Endodermal cell (in vitro differentiated cells): ENCODE data around the gene AP4E1. TPM values are rescaled to one million over a fixed set of nuclear protein-coding genes. Genes with fewer than 3 reads are reported as not detected.

Experiments used
- DNase-seq: peaks from one replicate; pipeline ENCODE4 v3.0.0-alpha.2; 2017
- H3K27ac ChIP-seq: 2 replicates; pipeline ENCODE4 v1.5.1; 2013; ENCODE audit warnings: mild to moderate bottlenecking, low read depth, low read length, moderate library complexity
- H3K27me3 ChIP-seq: 2 replicates; pipeline ENCODE4 v1.6.1; 2013; ENCODE audit warnings: mild to moderate bottlenecking, low read length, moderate library complexity; ENCODE audit not compliant: insufficient read depth, control insufficient read depth, poor library complexity, severe bottlenecking
- H3K36me3 ChIP-seq: 2 replicates; pipeline ENCODE4 v1.7.0; 2013; ENCODE audit warnings: mild to moderate bottlenecking, low read length, moderate library complexity; ENCODE audit not compliant: control insufficient read depth, insufficient read depth
- H3K4me1 ChIP-seq: one replicate; pipeline ENCODE4 v1.7.0; 2013; ENCODE audit warnings: low read length; ENCODE audit not compliant: control insufficient read depth, insufficient read depth
- H3K4me3 ChIP-seq: 2 replicates; pipeline ENCODE4 v1.5.1; 2013; ENCODE audit warnings: mild to moderate bottlenecking, low read length, moderate library complexity
- H3K9ac ChIP-seq: 2 replicates; pipeline ENCODE4 v1.6.1; 2013; ENCODE audit warnings: mild to moderate bottlenecking, low read length, moderate library complexity; ENCODE audit not compliant: poor library complexity, severe bottlenecking; ENCODE audit errors: extremely low read depth
- H3K9me3 ChIP-seq: 2 replicates; pipeline ENCODE4 v1.6.1; 2013; ENCODE audit warnings: mild to moderate bottlenecking, low read length, moderate library complexity; ENCODE audit not compliant: control insufficient read depth
- H3K27ac Mint-ChIP-seq: 2 replicates; pipeline ENCODE4 v1.8.0; 2020; ENCODE audit warnings: mixed read lengths
- H3K27me3 Mint-ChIP-seq: 2 replicates; pipeline ENCODE4 v1.8.0; 2021; ENCODE audit warnings: mild to moderate bottlenecking, mixed read lengths; ENCODE audit not compliant: insufficient read depth
- H3K36me3 Mint-ChIP-seq: 2 replicates; pipeline ENCODE4 v1.8.0; 2020; ENCODE audit warnings: low read depth, mixed read lengths
- H3K4me1 Mint-ChIP-seq: 2 replicates; pipeline ENCODE4 v1.8.0; 2020; ENCODE audit warnings: mixed read lengths
- H3K4me3 Mint-ChIP-seq: 2 replicates; pipeline ENCODE4 v1.8.0; 2020; ENCODE audit warnings: mild to moderate bottlenecking, moderate library complexity, mixed read lengths
- H3K9me3 Mint-ChIP-seq: 2 replicates; pipeline ENCODE4 v1.8.0; 2020; ENCODE audit warnings: mild to moderate bottlenecking, mixed read lengths
- CTCF ChIP-seq: fragments of 200-600 bp; sonication (generic); conservative IDR thresholded peaks from 2 replicates; pipeline ENCODE4 v1.5.0; 2021; ENCODE audit warnings: antibody characterized with exemption, mild to moderate bottlenecking
- WGBS, 2 experiments: methylation state at CpG; one replicate each; pipeline versions ENCODE4 v1.1.5 to v1.1.7; 2013; ENCODE audit warnings: missing lambda C conversion rate in 2 of 2, mixed read lengths in 1 of 2; ENCODE audit not compliant: insufficient coverage in 1 of 2, insufficient read length in 1 of 2; 5-methylcytosine and 5-hydroxymethylcytosine counted together
- long read RNA-seq, 4 experiments: library from polyadenylated mRNA in 2 of 4; library from RNA in 1 of 4; library from capped mRNA in 1 of 4; stranded (forward) in 3 of 4; unstranded in 1 of 4; transcript quantifications; one replicate each; pipeline ENCODE4 v2.0.0, GENCODE V29; 2020 to 2021; ENCODE audit warnings: inconsistent platforms in 1 of 4
- polyA plus RNA-seq, 2 experiments: library from polyadenylated mRNA; stranded (reverse); fragments of 50-300 nt; gene quantifications; one replicate each; pipeline ENCODE4 v1.2.3, GENCODE V29; 2013
- total RNA-seq, 2 donors: library from RNA; stranded (reverse); fragmentation: NEBNext Ultra II Directional in 1 of 2; extraction: Animal tissue kit (Norgen Biotek cat#: 25700) in 1 of 2; gene quantifications; 2 replicates in 1 of 2; 3 replicates in 1 of 2; pipeline ENCODE4 v1.2.1, GENCODE V29; 2021

The AP4E1 gene
- total RNA-seq: 10 to 100 TPM in 1 of 2 donors, 1 to 10 TPM in 1; 7.8 to 12.5 TPM
- 6.7 TPM for polyA plus RNA-seq (2013, experiment 1 of 2)
- 6.5 TPM for polyA plus RNA-seq (2013, experiment 2 of 2)
- long read RNA-seq, experiment 1, partial matches to known transcripts: 0 of 2 reads
- long read RNA-seq, experiment 1, other reads (novel, unspliced or antisense): 2 of 2 reads
- long read RNA-seq, experiment 2, full-length matches to known transcripts: 9 of 18 reads
- long read RNA-seq, experiment 2, partial matches to known transcripts: 8 of 18 reads
- long read RNA-seq, experiment 2, other reads (novel, unspliced or antisense): 1 of 18 reads
- long read RNA-seq, experiment 3, full-length matches to known transcripts: 3 of 11 reads
- long read RNA-seq, experiment 3, partial matches to known transcripts: 3 of 11 reads
- long read RNA-seq, experiment 3, other reads (novel, unspliced or antisense): 5 of 11 reads
- long read RNA-seq, experiment 4: 0 reads

GRCh38 chr15:50908209-50909009 is at the start of gene AP4E1:
TSS of gene AP4E1 (plus strand) at chr15:50908683. CDS start at chr15:50908779, 96 bp downstream.
- Mint-ChIP-seq H3K27ac (peak within 1 kb of the TSS; percentile 94), H3K27me3 (peaks cover 12% of the 10 kb centered on the region), H3K4me3 (peak within 1 kb of the TSS; percentile 63), H3K9me3 (no peaks in the 10 kb centered on the region), H3K36me3 (peaks cover 12% of the 10 kb centered on the region), H3K4me1 (peaks cover 4% of the 10 kb centered on the region)
- H3K9me3 ChIP-seq: no peaks in the 10 kb centered on the region
- 0 to 1% methylated on average over 48 to 100 of the region's 100 CpGs for WGBS, 2 experiments
- peak; percentile 96 for TF ChIP-seq CTCF
- H3K4me3 ChIP-seq: peak within 1 kb of the TSS; percentile 90
- peak within 1 kb of the TSS; percentile 84 for H3K27ac ChIP-seq
- peak; percentile 96 for DNase-seq
- H3K36me3 ChIP-seq: peaks cover 16% of the 10 kb centered on the region
- no peaks in the 10 kb centered on the region for H3K4me1 ChIP-seq
- H3K9ac ChIP-seq: peak within 1 kb of the TSS; percentile 92
- peaks cover 3% of the 10 kb centered on the region for H3K27me3 ChIP-seq

GRCh38 chr15:50860824-50861223 is 47.7 kb upstream of the AP4E1 start:
- no peak overlapping the region for H3K4me3 ChIP-seq
- H3K9ac ChIP-seq: no peak overlapping the region
- no peak overlapping the region for H3K4me3 Mint-ChIP-seq
- no peaks in the 10 kb centered on the region for H3K36me3 ChIP-seq
- H3K27ac ChIP-seq: no peak overlapping the region
- no peaks in the 10 kb centered on the region for H3K27me3 ChIP-seq
- no peaks in the 10 kb centered on the region for H3K36me3 Mint-ChIP-seq
- peaks cover 4% of the 10 kb centered on the region for H3K4me1 ChIP-seq
- peaks cover 9% of the 10 kb centered on the region for H3K4me1 Mint-ChIP-seq
- TF ChIP-seq CTCF: no peak
- H3K9me3 ChIP-seq: no peaks in the 10 kb centered on the region
- DNase-seq: no peak
- no peak overlapping the region for H3K27ac Mint-ChIP-seq
- 95% methylated on average over 5 of the region's 5 CpGs for WGBS, 2 experiments
- no peaks in the 10 kb centered on the region for H3K27me3 Mint-ChIP-seq
- H3K9me3 Mint-ChIP-seq: no peaks in the 10 kb centered on the region

GRCh38 chr15:50862553-50862952 is 45.9 kb upstream of the AP4E1 start:
- H3K9me3 Mint-ChIP-seq: no peaks in the 10 kb centered on the region
- H3K27ac Mint-ChIP-seq: no peak overlapping the region
- H3K4me3 ChIP-seq: no peak overlapping the region
- TF ChIP-seq CTCF: no peak
- H3K9ac ChIP-seq: no peak overlapping the region
- H3K4me3 Mint-ChIP-seq: no peak overlapping the region
- H3K27me3 Mint-ChIP-seq: no peaks in the 10 kb centered on the region
- peaks cover 12% of the 10 kb centered on the region for H3K4me1 Mint-ChIP-seq
- no peaks in the 10 kb centered on the region for H3K27me3 ChIP-seq
- no peaks in the 10 kb centered on the region for H3K9me3 ChIP-seq
- H3K36me3 Mint-ChIP-seq: no peaks in the 10 kb centered on the region
- H3K27ac ChIP-seq: no peak overlapping the region
- no peaks in the 10 kb centered on the region for H3K36me3 ChIP-seq
- H3K4me1 ChIP-seq: peaks cover 4% of the 10 kb centered on the region
- no peak for DNase-seq
